Measurements from ENCODE around the gene NUDT6. TPM values are rescaled to one million over a fixed set of nuclear protein-coding genes. Genes with fewer than 3 reads are reported as not detected.

Gene NUDT6
- total RNA-seq, 2 donors from 2014 or later = 6.2 to 21.1 TPM

DNA sequence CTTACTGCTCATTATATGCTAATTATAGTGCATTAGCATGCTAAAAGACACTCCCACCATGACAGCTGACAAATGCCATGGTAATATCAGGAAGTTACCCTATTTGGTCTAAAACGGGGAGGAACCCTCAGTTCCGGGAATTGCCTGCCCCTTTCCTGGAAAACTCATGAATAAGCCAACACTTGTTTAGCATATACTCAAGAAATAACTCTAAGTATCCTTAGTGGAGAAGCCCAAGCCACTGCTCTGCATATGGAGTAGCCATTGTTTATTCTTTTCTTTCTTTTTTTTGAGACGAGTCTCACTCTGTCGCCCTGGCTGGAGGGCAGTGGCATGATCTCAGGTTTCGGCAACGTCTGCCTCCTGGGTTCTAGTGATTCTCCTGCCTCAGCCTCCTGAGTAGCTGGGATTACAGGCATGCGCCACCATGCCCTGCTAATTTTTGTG, 15.5 kb downstream of the NUDT6 start:
- WGBS, 2 donors = 93 to 96% methylated on average over 7 of the region's 7 CpGs
- no peaks in the 10 kb centered on the region for H3K27me3 ChIP-seq
- intact Hi-C loops (cut with DNase I) = no loop called here
- no peak overlapping the region for H3K27ac ChIP-seq
- DNase-seq = no peak
- H3K4me3 ChIP-seq = no peak overlapping the region
- H3K36me3 ChIP-seq (replicated peaks in 1 of 2; ENCODE audit: insufficient read depth in 1 of 2, low read depth in 2 of 2) = no peaks in the 10 kb centered on the region
- TF ChIP-seq, protein P1, sequence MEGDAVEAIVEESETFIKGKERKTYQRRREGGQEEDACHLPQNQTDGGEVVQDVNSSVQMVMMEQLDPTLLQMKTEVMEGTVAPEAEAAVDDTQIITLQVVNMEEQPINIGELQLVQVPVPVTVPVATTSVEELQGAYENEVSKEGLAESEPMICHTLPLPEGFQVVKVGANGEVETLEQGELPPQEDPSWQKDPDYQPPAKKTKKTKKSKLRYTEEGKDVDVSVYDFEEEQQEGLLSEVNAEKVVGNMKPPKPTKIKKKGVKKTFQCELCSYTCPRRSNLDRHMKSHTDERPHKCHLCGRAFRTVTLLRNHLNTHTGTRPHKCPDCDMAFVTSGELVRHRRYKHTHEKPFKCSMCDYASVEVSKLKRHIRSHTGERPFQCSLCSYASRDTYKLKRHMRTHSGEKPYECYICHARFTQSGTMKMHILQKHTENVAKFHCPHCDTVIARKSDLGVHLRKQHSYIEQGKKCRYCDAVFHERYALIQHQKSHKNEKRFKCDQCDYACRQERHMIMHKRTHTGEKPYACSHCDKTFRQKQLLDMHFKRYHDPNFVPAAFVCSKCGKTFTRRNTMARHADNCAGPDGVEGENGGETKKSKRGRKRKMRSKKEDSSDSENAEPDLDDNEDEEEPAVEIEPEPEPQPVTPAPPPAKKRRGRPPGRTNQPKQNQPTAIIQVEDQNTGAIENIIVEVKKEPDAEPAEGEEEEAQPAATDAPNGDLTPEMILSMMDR (IDR thresholded peaks at IDR 0.05) = no peak
- no peak for TF ChIP-seq POLR2A (IDR thresholded peaks at IDR 0.05)
- no peaks in the 10 kb centered on the region for H3K4me1 ChIP-seq
- ATAC-seq = no peak
- no peaks in the 10 kb centered on the region for H3K9me3 ChIP-seq

DNA sequence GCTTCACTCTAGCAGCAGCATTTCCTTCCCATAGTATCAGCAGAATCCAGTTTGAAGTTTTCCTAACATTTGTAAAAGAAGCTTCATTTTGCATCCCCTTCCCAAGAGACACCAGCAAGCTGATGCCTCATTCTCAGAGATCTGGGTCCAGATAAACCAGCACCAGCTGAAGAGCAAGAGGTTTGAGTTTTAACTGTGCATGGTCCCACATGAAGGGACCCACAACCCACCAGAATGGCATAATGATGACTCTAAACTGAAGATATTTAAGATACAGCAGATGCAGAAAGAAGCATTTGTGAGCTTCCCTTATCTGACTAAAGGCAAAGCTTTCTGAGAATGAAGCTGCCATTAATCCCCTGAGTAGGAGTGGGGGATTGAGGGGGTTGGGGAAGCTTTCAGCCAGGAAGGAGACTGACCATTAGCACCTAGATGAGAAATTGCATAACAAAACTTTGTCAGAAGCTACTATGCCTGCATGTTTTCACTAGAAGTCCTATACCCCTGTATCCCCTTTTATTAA, 18.6 kb downstream of the NUDT6 start:
- H3K36me3 ChIP-seq (replicated peaks in 1 of 2; ENCODE audit: insufficient read depth in 1 of 2, low read depth in 2 of 2) = no peaks in the 10 kb centered on the region
- ATAC-seq (no peak), DNase-seq (no peak)
- no peaks in the 10 kb centered on the region for H3K27me3 ChIP-seq
- no peaks in the 10 kb centered on the region for H3K4me1 ChIP-seq
- no peak overlapping the region for H3K27ac ChIP-seq
- intact Hi-C loops (cut with DNase I) = no loop called here
- H3K9me3 ChIP-seq = no peaks in the 10 kb centered on the region
- TF ChIP-seq POLR2A (IDR thresholded peaks at IDR 0.05) = no peak
- TF ChIP-seq, protein P1 (IDR thresholded peaks at IDR 0.05) = no peak
- H3K4me3 ChIP-seq = no peak overlapping the region

DNA sequence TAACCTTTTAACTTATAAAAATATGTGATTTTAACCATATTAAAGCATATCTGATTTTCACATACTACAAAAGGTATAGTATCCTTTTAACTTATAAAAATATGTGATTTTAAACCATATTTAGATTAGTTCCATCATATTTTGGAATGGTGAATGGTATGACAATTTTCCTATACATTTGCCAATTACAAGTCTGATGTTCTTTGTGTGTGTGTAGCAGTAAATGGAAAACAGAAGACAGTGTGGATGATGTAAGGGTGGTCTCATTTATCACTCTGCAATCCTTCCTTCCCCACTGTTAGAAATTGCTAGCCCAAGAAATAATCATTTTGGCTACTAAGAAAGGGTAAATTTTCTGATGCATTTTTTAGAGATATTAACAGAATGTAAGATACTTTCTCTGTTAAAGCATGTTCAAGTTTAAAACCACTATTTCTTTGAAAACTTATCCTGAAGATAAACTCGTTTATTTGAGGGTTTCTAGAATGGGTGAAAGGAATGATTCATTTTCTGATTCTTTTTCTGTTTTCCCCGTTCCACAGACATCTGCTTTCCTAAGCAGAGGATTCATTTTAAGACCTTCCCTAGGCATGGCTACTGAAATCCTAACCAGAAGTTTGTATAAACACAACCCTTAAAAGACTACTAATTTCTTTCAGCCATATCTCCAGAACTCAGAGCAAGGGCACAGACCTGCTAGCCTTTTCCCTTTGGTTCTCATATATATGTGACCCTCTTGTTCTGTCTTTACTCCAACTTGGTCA, 21.0 kb downstream of the NUDT6 start:
- ATAC-seq = no peak
- Histone ChIP-seq H3K27ac (no peak overlapping the region), H3K36me3 (replicated peaks in 1 of 2; ENCODE audit: insufficient read depth in 1 of 2, low read depth in 2 of 2) (no peaks in the 10 kb centered on the region), H3K4me3 (no peak overlapping the region), H3K4me1 (no peaks in the 10 kb centered on the region), H3K9me3 (no peaks in the 10 kb centered on the region), H3K27me3 (no peaks in the 10 kb centered on the region)
- intact Hi-C loops (cut with DNase I) = no loop called here
- no peak for DNase-seq
- TF ChIP-seq, protein P1 (IDR thresholded peaks at IDR 0.05) = no peak
- TF ChIP-seq POLR2A (IDR thresholded peaks at IDR 0.05) = no peak
- 66 to 70% methylated on average over 2 of the region's 2 CpGs for WGBS, 2 donors

DNA sequence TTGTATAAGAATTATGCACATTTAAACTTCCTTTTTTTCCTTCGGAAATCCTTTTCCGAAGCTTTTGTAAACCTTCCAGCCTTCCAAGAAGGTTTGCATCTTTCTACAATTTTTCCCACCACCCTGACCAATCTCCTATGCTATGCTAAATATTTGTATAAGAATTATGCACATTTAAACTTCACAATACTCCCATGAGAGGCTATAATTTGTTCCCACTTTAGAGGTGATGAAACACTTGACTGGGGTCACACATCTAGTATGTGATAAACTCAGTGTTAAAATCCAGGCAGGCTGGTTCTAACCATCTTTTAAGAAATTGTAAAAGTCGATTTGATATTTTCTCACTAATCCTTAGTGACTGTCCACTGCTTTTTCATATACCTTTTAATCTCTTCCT, 22.1 kb downstream of the NUDT6 start:
- intact Hi-C loops (cut with DNase I) = no loop called here
- no peak for ATAC-seq
- WGBS, 2 donors = 83 to 94% methylated on average over 3 of the region's 3 CpGs

More for the DNA sequence above, 22.1 kb downstream of the NUDT6 start:
- Histone ChIP-seq H3K27ac (no peak overlapping the region), H3K36me3 (replicated peaks in 1 of 2; ENCODE audit: insufficient read depth in 1 of 2, low read depth in 2 of 2) (no peaks in the 10 kb centered on the region), H3K9me3 (no peaks in the 10 kb centered on the region), H3K27me3 (no peaks in the 10 kb centered on the region), H3K4me1 (no peaks in the 10 kb centered on the region), H3K4me3 (no peak overlapping the region)
- no peak for DNase-seq
- TF ChIP-seq, protein P1 (IDR thresholded peaks at IDR 0.05) = no peak
- TF ChIP-seq POLR2A (IDR thresholded peaks at IDR 0.05) = no peak
